SKM-1 (cell line): ENCODE measurements around the gene NACC1.
"Not testable (repeated sequence)": the region's sequence is repeated elsewhere in the genome, so short reads cannot be mapped to it uniquely, and the experiment has no call there.

Source experiments
- DNase-seq: peaks from one replicate; lab custom pipeline; 2025; ENCODE audit not compliant: unreplicated experiment; lab: John Stamatoyannopoulos, UW

Gene NACC1

GRCh38 chr19:13138171-13138915 lies 20.3 kb downstream of the NACC1 start:
- DNase-seq: no peak

DNA sequence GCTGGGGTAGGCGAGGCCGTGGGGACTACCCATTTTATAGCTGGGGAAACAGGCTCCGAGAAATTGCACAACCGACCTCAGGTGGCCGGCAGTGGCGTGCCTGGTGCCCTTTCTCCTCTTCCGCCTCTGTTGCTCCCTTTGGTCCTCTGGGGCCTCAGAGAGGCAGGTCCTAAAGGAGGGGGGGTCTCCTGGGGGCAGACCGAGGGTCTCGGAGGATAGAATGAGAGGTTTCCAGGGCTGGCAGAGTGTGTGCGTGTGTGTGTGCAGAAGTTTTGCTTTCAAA lies 20.8 kb downstream of the NACC1 start:
- no peak for DNase-seq

GRCh38 chr19:13139633-13140311 lies 21.7 kb downstream of the NACC1 start:
- DNase-seq: no peak

DNA sequence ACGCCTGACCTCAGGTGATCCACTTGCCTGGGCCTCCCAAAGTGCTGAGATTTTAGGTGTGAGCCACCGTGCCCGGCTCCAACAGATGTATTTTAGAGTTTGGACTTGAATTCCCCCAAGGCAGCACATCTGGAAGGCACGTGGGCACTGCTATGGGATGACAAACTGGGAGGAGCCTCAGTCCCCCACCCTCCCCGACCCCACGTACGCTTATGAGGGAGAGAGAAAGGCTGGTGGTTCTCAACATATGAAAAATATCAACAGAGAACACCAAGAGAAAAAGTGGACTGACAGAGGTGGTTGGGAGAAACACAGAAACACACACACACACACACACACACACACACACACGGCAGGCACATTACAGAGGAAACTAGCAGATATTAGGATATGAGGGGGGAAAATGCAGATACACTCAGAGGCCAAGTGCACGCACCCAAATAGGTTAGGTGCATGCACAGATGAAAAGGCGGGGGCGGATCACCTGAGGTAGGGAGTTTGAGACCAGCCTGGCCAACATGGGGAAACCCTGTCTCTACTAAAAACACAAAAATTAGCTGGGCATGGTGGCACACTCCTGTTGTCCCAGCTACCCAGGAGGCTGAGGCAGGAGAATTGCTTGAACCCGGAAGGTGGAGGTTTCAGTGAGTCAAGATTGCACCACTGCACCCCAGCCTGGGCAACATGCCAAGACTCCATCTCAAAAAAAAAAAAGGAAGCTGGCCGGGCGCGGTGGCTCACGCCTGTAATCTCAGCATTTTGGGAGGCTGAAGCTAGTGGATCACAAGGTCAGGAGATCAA lies 28.9 kb downstream of the NACC1 start:
- peak; percentile 39 for DNase-seq

DNA sequence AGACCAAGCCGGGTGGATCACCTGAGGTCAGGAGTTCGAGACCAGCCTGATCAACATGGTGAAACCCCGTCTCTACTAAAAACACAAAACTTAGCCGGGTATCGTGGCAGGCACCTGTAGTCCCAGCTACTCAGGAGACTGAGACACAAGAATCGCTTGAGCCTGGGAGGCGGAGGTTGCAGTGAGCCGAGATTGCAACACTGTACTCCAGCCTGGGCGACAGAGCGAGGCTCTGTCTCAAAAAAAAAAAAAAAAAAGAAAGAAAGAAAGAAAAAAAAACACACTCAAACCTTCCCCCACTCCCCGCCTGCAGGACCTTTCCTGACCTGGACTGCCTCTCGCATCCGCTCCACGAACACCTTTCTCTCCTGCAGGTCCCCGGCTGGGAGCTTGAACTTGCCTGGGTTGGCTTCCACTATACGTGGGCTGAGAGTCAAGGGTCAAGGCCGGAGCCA lies 31.1 kb downstream of the NACC1 start:
- DNase-seq: not testable (repeated sequence)

- no peak for DNase-seq
These were observed 31.6 kb downstream of the NACC1 start for GRCh38 chr19:13149628-13150186.

DNA sequence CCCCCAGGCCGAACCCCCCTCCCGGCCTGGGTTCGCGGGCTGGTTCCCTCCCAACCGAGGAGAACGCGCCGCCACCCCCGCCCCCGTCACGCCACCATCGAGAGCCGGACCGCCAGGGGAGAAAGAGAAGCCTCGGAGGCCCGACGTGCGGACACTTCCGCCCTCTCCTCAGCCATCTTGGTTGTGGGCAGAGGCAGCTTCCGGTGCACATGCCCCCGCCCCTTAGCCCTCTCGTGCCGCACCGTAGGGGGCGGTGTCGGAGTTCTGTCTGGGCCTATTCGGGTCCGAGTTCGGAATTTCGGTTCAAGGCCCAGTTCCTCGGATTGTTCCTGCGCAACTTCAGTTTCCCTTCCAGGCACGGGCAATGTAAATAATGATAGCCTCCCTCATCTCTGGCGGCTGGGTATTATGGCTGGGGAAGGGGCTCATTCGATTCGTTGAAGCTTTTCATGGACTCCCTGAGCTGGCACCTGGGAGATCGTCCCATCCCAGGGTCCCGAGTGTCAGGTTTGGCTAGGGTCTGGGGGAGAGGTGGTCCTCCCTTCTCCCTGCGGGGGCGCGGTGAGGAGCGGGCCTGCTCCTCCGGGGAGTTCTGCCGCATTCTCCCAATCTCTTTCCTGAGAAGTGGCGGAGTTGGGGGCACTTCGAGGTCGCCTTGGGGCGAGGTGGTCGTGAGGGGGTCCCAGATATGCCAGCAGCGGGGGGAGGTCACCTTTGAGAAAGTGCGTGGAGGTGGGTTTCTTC lies 32.3 kb downstream of the NACC1 start, which contains the start of the genes IER2 and STX10:
Gene IER2 (plus strand): TSS at position 225 of the 744 bp plus-strand sequence. CDS start 2,776 bp downstream, outside the sequence.
Gene STX10 (minus strand): TSS at position 189 of the 744 bp plus-strand sequence. CDS start 202 bp downstream, outside the sequence.
- DNase-seq: peak; percentile 87

- no peak for DNase-seq
These were observed 33.0 kb downstream of the NACC1 start for GRCh38 chr19:13150931-13151604.

DNA sequence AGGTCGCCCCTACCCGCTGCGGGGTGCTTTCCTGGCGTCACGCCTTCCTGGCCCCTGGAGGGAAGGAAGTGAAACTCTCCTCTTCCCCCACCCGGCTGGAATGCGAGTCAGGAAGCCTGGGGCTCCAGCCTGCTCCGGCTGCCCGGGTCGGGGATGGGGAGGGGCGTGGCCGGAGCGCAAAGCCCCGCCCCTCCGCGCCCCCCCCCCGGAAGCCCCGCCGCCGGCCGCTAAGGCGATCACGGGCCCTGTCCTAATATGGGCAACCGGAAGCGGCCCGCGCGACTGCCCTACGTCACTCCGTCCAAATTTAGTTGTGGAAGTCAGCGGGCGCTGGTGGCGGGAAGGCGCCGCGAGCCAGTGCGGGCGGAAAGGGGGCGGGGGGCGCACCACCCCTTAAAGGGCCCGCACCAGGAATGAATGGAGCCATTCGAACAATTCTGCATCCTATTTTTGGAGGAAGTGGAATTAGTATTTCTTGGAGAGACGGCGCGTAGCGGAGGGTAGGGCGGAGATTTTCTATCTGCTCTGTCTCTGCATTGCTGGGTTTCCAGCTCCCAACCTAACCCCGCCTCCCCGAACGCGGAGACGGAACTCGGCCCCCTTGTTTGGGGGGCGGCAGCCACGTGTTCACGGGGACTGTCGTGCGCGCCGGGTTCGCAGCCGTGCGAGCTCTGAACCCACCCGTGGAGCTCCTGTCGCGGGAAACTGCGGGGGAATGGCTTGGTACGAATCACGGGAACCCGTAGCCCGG lies 33.7 kb downstream of the NACC1 start:
- DNase-seq: peak; percentile 91

- DNase-seq: no peak
These were observed 34.4 kb downstream of the NACC1 start for GRCh38 chr19:13152356-13152973.

GRCh38 chr19:13152974-13153568 lies 35.0 kb downstream of the NACC1 start:
- DNase-seq: peak; percentile 78

GRCh38 chr19:13153569-13154240 lies 35.6 kb downstream of the NACC1 start:
- DNase-seq: no peak

DNA sequence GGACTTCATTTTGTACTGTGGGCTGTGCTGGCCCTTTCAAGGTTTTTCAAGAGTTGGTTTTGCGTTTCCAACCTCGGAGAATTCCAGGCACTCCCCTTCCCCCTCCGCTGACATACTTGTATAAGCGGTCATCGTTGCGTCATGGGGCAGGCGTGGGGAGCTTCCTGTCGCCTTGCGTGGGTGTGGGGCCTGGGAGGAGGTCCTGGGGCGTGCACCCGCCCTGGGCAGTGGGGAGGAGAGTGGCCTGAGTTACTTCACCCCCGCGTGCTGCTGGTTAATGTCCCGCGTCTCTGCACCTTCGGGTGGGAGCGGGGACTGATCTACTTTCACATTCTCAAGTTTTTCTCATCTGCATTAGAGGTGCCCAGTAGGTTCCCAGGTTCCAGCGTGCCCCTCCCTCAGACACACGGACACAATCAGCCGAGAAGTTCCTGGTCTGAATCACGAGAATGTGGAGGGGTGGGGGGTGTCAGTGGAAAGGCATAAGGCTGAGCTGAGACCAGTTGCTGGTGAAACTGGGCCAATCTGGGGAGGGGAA lies 36.2 kb downstream of the NACC1 start:
- peak; percentile 59 for DNase-seq

GRCh38 chr19:13154911-13155471 lies 36.9 kb downstream of the NACC1 start:
- no peak for DNase-seq

DNA sequence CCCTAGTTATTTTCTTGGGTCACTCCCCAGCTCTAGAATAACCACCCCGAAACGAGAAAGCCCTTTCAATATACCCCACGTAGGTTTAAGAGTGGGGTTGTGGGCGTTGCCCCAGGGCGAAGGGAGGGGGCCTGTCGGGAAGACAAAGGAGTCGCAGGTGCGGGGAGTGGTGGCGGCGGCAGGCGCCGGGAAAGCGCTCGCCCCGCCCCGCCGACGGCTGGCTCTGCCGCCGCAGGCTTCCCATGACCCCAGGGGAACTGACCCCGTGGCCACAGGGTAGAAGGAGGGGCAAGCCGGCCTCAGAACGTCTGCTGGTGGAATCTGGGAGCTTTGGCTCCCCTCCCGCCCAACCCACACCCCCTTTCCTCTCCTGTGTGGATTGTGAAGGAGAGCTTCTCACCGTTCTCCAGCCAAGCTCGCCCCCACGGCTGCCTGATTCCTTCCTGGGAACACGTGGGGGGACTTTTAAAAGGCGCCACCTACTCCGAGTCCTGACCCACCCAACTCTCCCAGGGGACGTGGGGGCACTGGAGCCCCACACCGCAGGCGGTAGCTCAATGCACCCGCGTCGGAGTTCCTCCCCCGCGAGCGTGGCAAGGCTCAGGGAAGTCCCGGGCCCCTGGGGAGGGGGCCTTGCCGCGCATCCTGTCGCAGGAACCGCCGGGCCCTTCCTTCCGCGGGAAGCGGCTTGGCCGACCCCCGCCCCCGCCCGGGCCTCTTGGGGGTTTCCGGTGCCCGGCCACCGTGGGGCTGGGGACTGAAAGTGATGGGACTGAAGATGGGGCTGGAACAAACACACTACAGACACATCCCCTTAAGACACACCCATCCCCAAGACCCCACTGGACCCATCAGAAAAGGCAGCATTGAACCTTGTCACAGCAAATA lies 37.7 kb downstream of the NACC1 start:
- DNase-seq: peak; percentile 71

- no peak for DNase-seq
These were observed 41.6 kb downstream of the NACC1 start for GRCh38 chr19:13159713-13160112.
